Activated CD8-positive, alpha-beta memory T cell treated with anti-CD3 and anti-CD28 coated beads, Interleukin-2, amount 50 U/mL, for 4 hours (primary cell): ENCODE measurements around the gene SLC6A6.
"Not testable (repeated sequence)": the region's sequence is repeated elsewhere in the genome, so short reads cannot be mapped to it uniquely, and the experiment has no call there.

Experiments used
- DNase-seq: peaks from one replicate; pipeline ENCODE4 v3.0.0-alpha.2; 2020

The SLC6A6 gene

DNA sequence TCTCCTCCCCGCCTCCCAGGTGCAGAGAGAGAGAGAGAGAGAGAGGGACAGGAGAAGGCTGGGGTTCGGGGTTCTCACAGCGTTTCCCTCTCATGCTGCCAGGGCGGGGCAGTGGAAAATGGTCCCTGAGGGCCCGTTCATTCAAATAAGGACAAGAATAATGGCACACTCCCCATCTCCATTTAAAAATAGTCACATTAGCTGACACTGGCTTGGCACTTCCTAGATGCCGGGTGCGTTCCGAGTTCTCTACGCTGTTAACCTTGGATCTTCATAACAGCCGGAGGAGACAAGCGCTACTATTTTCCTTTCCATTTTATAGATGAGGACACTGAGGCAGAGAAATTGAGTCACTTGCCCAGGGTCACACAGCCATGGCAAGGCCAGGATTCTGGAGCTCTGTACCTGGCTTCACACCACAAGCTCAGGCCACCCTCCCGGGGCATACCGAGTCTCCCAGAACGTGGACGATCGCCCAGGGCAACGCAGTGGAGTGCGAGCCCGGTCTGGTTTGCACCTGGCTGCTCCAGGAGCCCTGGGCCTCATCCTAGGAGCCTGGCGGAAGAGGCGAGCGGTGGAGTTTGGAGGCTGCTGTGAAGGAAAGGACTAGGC, 608 bp upstream of the SLC6A6 start:
- DNase-seq: no peak

GRCh38 chr3:14403619-14404155, 1.3 kb downstream of the SLC6A6 start:
- no peak for DNase-seq

- DNase-seq: no peak
These were observed 1.8 kb downstream of the SLC6A6 start for GRCh38 chr3:14404186-14404585.

DNA sequence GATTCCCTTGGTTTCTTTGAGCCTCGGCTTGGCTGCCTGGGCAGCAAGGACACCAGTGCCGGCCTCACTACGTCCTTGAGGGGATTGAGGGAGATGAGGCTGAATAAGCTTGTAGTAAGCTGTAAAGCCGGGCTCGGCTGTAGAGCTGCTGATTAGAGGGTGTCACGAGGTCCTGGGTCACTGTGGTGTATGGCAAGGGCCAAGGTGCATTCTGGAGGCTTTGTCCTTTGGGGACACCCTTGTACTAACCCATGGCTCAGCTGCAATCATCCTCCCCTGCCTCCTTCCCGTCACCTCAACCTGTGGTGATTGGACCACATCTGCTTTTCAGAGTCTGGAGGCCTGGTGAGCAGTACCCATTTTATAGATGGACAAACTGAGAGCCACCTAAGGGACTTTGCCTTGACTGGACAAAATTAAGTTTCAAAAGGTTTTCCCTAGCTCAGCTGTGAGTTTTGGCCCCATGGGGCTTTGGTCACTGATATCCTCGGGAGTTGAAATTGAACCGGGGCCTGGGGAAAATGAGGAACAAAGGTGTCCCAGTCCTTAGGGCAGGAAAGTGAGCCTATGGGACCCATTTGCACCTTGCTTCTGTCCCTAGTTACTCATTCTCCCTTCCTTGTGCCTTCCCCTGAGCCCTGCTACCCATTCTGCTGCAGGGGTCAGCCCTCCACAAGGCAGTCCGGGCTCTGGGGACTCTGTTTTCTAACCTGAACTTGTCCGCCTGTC, 2.4 kb downstream of the SLC6A6 start:
- no peak for DNase-seq

DNA sequence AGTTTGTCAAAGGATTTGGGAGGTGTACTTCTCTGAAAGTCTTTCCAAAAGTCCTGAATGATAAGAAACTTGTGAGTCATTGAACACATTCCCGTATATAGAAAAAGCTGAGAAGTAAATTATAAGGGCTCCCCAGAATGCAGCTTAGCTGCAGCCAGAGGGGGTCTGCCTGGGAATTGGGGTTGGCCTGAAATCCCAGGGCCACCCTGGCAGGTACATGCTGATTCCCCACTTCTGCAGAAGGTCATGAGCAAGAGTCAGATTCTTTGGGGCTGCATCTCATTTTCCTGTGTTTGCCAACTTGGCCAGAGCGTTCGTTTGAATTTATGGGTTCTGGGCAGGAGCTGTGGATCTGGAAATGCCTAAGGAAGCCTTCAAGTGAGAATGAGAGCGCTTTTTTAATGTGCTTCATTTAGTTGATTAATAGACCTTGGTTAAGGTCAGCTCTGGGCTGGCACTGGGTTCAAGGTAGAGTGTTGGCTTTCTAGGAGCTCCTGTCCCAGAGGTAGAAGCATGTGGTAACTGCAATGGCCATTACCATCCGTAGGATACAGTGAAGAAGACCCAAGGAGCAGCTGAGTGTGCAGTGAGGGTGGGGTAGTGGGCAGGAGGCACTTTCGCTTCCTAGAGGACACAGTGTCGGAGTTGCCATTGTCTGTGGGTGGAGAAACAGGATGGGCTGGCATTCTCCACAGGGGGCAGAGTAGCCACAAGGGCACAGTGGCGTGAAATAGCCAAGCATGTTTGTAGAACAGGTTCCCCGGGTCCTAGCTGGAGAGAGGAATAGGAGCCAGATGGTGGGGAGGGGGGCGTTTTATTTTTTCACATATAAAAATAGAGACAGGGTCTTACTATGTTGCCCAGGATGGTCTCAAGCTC, 3.2 kb downstream of the SLC6A6 start:
- no peak for DNase-seq

DNA sequence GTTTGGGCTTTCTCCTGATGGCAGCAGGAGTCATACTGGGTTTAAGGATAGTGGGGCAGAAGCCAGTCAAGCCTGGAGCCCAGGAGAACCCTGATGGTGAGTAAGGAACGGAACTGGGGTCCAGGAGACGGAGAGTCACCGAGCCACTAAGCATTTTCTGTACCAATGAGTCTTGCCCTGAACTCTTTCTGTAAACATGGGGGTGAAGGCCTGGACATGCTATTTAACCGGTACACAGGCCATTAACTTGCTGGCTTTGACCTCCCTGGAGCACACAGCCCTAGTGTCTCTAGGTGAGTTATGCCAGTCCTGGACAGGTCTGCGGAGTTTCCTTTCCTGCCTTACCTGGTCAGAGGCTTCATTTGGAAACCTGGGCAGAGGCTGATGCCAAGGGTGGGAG, 3.9 kb downstream of the SLC6A6 start:
- no peak for DNase-seq

DNA sequence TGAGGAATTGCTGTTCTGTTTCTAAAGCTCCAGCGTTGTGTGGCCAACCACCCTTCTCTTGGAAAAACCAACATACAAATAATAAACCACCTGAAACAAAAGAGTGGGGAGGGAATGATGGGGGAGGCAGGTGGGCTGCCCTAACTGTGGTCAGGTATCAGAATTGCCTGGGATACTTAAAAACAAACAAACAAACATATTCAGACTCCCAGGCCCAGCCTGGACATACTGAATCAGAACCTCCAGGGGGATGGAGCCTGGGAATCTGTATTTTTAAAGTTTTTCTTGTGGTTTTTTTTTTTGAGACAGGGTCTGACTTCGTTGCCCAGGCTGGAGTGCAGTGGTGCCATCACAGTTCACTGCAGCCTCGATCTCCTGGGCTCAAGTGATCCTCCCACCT, 4.4 kb downstream of the SLC6A6 start:
- no peak for DNase-seq

DNA sequence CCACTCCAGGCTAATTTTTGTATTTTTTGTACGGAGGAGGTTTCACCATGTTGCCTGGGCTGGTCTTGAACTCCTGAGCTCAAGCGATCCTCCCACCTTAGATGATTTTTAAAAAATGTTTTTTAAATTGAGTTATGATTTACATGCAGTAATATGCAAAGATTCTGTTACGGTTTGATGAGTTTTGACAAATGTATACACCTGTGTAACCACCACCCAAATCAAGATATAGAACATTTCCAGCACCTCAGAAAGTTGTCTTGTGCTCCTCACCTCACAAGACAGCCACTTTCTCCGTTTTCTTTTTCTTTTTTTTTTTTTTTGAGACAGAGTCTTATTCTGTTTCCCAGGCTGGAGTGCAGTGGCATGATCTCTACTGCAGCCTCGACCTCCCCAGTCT, 4.8 kb downstream of the SLC6A6 start:
- no peak for DNase-seq

- DNase-seq: not testable (repeated sequence)
These were observed 7.3 kb downstream of the SLC6A6 start for GRCh38 chr3:14409779-14410063.

GRCh38 chr3:14410106-14410502, 7.7 kb downstream of the SLC6A6 start:
- DNase-seq: no peak

GRCh38 chr3:14410503-14411165, 8.2 kb downstream of the SLC6A6 start:
- no peak for DNase-seq

DNA sequence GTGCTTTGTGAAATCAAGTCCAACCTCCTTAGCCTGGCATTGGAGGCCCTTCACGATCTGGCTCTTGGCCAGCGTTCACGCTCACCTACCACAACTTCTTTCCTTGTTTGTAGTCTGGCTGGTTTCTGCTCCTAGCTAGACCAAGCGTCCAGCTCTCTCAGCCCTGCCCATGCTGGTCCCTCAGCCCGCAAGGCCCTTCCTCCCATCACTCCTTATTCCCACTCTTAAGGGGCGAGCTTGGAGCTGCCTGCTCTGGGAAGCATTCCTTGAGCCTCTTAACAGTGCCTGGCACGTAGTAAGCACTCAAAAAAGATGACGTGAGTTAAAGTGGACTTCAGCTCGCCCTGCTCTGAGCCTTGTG, 8.7 kb downstream of the SLC6A6 start:
- DNase-seq: no peak

- DNase-seq: no peak
These were observed 9.6 kb downstream of the SLC6A6 start for GRCh38 chr3:14411988-14412387.

- no peak for DNase-seq
These were observed 10.5 kb downstream of the SLC6A6 start for GRCh38 chr3:14412831-14413380.

- no peak for DNase-seq
These were observed 11.1 kb downstream of the SLC6A6 start for GRCh38 chr3:14413381-14414071.

DNA sequence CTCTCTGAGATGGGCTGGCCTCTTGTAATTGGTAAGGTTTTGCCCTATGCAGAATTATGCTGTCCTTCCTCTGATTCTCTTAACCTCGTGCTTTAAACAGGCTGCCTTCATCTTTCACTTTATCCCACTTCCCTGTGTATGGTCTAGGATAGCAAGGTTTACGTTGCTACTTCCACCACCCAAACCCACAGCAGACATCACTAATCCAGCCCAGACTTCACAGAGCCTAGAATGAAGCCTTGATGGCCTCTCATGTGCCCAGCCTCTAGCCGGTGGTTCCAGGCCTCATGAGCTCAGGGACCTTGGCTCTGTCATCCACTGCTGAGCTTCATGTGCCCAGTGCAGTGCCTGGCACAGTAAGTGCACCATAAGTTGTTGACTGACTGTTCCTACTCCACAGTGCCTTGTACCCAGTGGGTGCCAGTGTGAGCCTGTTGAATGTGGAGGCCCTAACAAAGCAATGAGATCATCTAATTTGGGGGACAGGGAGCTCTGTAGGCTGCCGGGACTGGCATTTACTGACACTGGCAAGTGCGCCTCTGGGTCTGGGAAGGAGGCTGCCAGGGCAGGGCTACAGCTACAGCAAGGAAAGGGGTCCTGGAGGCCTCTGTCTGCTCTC, 12.5 kb downstream of the SLC6A6 start:
- no peak for DNase-seq

DNA sequence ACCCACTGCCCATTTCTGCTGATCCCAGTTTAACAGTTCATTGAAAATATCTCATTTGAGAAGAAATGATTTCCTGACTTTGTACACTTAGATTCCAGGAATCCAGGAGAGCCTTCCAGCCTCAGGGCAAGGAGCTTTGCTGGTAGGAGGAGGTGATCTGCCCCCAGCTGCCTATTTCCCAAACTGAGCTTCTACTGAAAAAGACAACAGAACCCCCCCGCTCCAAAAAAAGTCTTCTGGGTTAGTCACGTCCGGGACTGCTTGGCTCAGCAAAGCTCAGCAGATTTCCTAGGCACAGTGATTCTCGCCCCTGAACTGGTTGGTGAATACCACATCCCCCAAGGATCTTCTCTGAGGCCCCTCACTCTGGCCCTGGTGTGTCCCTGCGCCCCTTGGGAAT, 13.1 kb downstream of the SLC6A6 start:
- DNase-seq: no peak

DNA sequence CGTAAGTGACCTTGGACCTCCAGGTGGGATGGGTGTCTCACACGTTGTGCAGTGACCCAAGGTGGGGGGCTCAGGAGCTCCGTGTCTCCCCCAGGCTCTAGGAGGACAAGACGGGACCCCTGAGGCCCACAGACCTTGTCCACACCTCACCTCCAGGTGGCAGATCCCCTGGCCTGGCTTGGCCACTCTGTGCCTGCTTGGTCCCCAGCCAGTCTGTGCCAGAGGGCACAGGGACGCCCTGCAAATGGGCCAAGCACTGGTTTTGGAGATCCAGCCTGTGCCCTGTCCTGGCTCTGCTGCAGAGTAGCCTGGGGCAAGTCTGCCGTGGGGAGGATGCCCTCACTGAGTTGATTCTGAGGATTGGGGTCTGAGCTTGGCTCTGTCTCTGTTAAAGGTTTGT, 14.0 kb downstream of the SLC6A6 start:
- DNase-seq: no peak

DNA sequence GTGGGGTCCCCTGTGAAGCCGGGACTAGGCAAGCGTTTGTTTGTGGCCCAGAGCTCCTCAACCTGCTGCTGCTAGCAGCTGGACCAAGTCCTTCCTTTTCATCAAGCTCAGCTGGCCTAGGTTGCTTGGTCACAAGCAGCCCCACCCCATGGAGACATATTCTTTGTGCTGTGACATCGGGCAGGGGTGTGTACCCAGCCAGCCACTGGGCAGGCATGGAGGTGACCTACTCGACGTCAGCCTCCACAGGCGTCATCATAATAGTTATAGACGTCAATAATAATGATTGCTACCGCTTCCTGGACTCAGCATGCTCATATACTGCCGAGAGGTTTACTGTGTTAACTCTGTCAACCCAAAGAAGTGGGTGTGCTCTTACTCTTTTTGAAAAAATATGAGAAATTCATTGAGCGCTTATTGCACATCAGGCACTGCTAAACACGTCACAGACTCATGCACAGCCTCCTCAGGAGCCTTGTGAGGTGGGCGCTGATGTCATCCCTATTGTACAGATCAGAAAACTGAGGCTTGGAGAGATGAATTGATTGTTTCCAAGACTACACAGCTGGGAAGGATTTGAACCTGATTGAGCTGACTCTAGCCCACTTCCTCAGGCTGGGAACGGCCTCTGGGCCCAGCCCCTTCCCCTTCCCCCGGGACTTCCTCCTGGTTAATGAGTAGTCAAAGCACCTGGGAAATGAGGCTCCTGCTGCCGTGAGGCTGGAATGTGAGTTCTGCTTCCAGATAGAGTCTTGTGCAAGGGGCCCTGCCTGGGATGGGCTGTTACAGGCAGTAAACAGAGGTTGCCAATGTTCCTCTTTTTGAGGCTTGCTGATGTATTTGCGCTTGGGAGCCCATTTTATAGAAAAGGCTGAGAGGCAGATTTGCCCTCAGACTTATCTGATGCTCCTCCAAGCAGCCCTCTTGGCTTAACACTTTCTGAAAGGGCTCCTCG, 16.2 kb downstream of the SLC6A6 start:
- no peak for DNase-seq
